NCI-H82 treated with DMSO at 0.1 percent for 48 hours (cell line): ENCODE data around the gene NME5.

Experiments used
- DNase-seq: peaks from one replicate; lab custom pipeline; 2025; ENCODE audit not compliant: unreplicated experiment; lab: John Stamatoyannopoulos, UW

The NME5 gene

DNA sequence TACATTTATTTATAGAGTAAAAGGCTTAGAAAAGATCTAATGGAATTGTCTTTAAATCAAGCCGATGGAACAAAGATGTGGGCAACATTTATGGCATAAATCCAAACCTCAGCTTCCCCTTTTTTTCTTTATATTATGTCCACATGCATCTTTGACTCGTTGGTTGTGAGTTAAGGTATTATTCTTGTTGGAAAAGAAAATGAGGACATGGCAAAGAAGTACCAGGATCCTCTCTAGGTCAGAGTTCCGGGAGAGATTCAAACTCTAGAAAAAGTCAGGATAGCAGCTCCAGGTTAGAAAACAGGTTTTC is 508 bp upstream of the NME5 start:
- DNase-seq, result no peak

DNA sequence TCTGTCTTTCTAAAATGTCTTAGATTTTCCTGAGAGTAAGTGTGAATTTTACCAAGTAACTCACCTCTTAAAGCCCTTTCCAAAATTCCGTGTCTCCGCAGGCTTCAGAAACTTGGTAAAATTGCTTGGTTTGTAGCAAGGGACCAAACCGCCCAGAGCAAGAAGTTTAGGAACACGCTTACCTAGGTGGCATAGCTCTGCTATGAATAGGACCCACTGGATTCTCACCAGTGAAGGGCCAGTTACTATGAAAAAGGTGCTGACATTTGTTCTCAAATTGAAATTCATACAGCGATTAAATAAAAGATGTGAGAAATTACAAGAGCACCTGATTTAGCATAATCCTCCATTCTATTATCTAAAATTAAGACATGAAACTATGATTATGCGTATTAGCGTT is 6.7 kb downstream of the NME5 start:
- no peak for DNase-seq

DNA sequence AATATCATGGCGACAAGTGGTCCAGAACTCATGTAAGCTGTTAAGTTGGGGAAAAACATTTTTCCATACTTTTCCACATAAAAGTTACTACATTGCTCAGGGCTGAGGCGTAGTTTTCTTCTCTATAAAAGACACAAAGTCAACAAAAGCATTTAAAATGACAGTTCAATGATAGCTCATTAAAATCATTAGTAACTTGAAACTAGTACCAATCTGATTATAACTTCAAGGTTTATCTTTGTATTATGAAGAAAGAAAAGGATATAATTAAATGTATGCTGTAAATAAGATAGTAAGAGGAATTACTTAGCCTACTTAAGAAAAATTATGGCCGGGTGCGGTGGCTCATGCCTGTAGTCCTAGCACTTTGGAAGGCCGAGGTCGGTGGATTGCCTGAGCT is 9.9 kb downstream of the NME5 start:
- DNase-seq, result no peak

DNA sequence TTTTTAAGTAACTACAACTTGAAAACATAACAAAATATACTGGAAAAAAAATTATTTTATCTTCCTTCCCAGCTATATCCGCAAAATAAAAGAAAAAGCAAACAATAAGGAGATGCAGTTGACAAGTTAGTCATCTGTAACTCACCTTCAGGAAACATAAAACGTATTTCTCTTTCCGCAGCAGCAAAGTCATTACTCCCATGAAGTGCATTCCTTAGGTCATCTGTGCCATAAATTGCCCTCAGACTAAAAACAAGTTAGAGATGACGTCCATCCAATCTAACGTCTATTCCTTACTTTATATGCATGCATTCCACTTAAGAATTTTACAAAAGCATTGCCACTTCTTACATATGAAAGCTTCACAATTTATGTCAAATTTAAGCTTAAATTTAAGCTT is 10.9 kb downstream of the NME5 start:
- DNase-seq, result no peak

DNA sequence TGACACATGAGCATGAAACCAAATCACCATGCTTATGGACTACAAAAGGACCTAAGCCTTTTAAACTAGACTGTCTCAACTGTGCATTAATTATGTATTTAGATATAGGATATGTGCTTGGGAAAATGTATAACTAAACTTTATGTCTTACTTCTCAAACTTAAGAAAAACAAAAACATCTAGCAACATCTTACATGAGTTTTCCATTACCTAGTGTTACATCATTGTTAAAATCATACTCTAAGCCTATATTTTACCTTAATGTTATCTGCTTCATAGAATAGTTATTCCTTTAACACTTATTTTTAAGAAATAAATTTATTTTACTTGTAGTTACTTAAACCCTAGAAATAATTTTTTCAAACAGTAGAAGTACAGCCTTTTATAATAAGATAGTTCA is 24.0 kb downstream of the NME5 start:
- DNase-seq, result no peak

DNA sequence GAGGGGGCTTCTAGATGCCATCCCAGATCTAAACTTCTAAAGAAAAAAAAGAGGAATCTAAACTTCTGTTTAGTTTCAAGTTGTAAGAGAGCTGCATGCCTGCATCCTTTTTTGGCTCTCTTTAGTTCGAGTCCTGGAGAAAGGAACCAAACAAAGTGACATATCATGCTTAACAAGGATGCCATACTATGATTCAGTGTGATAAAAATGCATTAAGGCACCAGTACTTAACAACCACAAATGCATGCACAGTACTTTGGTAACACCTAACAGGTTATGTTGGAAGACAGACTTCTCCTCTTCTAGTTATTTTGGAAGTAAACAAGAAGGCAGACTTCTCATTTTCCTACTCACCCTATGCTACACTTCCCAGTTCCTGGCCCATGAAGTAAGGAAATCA is 27.3 kb downstream of the NME5 start:
- no peak for DNase-seq

DNA sequence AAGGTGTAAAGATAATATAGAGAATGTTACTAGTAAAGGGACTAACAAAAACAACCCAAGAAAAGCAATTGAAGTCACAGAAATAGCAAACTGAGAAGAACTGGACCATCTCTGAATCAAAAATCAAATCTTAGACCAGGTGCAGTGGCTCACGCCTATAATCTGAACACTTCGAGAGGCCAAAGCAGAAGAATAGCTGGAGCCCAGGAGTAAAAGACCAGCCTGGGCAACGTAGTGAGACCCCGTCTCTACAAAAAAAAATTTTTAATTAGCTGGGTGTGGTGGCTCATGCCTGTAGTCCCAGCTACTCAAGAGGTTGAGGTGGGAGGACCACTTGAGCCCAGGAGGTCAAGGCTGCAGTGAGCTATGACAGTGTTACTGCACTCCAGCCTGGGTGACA is 28.0 kb downstream of the NME5 start:
- DNase-seq, result no peak

DNA sequence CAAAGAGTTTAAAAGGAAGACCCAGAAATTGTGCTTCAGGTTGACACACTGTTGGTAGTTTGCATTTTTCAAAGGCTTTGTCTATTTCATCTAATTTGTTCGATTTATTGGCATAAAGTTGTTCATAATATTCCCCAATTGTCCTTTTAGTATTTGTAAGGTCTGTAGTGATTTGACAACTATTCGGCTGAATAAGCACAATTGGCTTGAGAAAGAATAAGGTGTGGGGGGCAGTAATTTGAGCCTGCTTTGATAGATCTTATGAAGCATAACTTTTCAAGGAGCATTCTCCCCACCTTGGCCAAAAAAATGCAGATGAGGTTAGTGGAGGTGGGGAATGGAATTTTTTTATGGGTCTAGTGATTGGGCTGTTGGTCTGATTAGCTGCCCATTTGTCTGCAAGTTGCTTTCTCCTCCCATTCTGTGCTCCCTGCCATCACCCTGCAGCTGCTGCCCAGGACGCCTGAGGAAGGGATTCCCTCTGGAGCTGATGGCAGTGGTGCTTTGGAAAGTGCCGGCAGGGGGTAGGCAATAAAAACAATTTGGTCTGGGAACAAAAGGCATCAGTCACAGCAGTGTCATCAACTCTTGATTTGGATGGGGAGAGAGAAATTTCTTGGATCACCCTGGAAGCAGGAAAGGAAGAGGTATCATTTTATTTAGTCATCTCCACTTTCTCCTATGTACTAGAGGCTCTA is 28.8 kb downstream of the NME5 start:
- no peak for DNase-seq

DNA sequence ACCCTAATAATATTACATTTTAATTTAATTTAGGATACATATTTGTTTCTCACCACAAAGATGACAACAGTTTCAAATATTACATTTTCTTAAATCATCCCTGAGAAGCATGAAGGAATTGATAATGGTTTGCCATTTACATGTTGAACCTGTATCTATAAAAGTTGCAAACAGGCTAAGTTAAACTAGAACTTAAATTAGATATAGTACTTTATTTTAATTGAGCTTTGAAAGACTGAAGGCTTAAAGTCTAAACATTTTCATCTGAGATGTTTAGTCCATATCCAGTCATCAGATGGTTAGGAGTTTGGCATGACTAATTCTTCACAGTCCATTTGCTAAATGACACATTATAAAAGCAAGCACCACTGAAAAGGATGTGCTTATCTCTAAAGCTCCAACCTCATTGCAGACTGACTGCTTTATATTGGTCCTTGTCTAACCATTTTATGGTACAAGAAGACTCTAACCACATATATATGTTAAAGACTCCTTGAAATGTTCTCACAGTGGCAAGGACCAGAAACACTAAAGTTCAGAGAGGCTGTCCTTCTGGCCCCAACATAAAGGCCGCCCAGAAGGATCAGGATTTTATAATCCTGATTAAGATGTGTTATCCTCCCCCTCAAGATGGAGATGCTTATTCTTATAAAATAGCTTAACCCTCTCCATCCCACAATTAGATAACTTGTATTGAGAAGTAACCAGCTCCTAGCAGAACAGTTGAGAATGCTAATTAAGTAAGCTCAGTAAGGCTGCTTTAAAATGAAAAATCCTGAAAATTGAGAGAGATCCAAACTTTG is 29.6 kb downstream of the NME5 start:
- no peak for DNase-seq

DNA sequence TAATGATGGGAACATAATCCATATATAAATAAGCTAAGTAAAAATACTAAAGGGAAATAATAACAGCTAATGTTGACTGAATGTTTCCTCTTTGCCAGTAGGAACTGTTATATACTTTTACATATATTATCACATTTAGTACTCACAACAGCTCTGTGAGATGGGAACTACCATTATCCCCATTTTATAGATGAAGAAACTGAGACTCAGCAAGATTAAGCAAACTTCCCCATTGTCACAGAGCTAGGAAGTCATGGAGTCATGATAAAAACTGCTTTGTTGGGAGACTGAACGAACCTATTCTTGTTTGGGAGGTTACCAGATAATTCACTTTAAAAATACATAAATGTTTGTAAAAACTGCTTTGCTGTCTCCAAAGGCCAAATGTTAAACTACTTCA is 32.0 kb downstream of the NME5 start:
- no peak for DNase-seq

DNA sequence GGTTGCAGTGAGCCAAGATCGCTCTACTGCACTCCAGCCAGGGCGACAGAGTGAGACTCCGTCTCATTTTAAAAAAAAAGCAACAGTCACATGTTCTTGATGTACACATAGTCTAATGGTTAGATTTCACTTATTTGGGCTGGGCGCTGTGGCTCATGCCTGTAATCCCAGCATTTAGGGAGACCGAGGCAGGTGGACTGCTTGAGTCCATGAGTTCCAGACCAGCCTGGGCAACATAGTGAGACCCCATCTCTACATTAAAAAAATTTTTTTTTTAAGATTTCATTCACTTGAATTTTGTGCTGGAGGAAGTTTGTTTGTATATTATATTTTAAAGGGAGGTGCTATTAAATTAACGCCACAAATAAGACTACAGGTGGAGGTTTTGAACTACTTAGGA is 33.5 kb downstream of the NME5 start:
- no peak for DNase-seq

DNA sequence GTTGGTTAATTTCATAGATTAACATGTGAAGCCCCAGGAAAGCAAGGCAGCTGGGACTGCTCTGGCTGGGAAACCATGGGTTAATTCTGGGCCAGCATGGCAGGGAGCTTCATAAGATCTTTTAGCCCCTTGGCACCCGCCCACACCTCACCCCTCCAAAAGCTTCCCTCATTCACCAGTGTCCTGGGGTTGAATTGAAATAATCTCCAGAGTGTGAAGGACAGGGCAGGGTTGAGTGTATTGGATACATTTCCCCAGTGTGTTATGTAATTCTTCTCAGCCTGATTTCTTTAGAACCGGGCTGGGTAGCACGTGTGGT is 36.0 kb downstream of the NME5 start:
- no peak for DNase-seq

DNA sequence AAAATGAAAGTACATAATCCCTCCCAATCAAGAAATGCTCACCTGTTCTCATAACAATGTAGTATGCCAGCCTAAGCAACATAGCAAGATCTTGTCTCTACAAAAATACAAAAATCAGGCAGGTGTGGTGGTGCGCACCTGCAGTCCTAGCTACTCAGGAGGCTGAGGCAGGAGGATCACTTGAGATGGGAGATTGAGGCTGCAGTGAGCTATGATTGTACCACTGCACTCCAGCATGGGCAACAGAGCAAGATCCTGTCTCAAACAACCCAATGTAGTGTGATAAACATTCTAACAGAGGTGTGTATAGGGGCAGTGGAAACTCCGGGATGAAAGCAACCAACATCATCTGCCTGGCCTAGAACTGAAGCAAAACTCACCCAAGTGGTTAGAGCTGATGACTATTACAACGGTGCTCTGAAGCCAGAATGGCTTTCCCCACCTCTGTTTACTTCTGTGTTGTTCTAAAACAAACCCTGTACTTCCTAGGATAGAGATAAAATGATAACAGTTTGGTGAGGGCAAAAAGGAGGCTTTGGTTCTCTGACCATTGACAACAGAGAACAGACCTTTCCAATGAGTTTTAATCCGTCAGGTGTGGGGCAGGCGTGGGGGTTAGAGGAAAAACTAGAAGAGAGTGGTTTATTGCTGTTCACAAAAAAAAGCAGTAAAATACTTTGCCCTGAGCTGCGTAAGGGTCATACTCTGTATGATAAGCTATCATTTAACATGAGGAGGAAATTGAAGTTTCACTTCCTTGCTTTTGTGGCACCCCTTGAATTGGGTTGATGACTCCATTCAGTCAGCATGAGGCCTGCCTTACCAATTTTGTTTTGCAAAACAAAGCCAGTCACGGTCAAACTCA is 36.5 kb downstream of the NME5 start:
- no peak for DNase-seq

DNA sequence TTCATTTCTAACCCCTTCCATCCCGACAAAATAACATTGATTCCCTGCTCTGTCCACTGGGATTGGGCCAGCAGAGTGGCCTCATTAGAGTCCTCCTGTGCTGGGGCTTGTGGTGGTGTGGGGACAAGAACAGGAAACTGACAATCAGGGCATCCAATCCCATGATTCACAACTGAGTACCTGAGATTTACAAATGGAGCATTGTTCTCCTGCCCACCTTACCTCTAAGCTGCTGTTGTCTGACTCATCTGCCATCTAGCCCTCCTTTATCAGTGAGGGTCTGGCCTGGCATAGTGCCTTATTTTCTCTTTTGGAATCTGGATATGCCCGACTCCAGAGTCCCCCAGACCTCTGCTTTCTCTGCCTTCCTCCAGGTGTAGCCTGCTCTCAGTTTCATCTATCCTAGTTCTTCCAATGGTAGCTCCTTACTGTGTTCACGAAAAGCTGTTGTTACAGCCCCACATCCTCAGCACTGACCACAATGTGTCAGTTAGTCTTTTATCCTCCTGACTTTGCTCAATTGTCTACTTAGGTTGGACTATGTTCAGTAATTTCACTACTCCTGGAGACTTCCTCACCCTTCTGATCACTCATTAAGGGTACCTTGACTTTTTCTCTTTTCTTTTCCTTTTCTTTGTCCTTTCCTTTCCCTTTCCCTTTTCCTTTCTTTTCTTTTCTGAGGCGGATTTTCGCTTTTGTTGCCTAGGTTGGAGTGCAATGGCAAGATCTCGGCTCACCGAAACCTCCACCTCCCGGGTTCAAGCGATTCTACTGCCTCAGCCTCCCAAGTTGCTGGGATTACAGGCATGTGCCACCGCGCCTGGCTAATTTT is 42.0 kb downstream of the NME5 start:
- DNase-seq, result no peak

DNA sequence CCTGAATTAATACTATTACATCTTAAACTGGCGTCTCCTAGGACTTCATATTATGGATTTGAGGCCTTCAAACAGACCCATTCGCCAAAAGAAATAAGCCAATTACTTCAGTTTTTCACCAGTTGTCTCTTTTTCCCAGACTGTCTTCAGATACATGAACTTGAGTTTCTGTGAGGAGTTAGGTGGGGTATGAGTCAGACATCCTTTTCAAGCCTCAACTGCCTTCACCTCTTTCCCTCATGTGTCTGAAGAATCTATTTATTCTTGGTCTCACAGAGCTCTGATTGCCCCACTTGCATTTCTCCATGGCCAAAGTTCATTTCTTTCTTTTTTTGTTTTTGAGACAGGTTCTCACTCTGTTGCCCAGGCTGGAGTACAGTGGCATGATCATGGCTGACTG is 42.9 kb downstream of the NME5 start:
- DNase-seq, result no peak

DNA sequence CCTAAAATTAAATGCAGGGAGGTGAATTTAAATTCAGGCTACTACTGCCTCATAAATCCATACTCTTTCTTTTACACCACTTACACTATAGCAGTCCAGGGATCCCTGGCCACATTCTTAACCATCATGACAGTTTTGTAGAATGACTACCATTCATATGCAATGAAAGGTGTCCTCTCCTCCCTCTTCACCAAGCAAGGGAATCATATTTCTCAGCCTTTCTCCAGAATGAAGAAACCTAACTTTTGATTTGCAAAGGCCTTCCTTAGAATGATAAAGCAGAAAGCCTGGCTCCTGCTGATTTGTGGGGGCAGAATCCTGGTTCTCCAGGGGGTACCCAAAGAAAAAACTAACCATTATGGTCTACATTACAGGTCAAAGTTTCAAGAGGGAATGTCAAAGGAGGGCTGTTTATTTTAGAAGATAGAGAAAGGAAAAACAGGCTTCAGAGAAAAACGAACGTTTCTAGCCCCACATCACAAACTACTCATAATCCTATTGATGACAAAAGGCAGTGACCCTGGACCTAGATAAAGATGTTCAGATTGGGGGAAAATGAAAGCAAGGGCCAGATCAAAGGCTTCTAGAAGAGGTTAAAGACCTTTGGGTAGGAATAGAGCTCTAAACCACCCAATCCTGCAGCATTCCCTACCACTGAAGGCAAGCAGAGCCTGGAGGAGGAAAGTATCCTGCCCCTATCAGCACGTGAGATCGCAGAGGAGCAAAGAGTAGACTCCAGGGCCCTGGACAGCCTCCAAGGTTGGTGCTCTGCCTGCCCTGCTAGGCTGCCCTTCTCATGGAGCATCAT is 43.9 kb downstream of the NME5 start:
- no peak for DNase-seq

DNA sequence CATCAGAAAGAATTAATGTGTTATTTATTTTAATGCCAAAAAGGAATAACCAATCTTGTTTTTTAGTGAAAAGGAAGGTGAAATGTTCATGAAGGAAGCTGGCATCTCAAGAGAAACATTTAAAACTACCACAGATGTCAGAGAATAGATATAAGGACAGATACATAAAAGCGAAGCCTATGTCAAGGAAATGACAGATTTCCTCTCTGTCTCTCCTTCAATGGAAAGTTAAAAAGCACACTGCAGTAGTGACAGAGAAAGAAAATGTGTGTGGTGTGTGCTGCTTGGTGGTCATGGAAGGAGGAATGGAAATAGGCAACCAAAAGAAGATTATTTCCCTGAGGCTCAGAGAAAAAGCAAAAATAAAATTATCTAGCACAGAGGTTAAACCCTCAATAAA is 46.2 kb downstream of the NME5 start:
- no peak for DNase-seq

DNA sequence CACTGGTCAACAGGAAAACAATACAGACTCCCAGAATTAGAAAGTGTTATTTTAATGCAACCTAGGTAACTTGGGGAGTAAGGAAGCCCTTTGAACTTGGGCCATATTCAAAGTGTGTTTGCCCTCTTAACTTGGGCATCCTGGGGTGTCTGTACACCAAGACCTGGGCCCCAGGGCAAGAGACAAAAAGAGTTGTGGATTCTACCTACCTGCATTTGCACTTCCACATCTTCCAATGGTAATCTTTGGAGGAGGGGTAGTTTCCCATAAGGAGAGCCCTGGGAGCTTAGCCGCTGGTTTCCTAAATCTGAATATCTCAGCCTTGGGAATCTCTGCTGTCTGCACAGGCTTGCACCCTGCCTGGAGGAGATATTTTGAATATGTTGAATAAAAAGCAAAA is 46.9 kb downstream of the NME5 start:
- no peak for DNase-seq

DNA sequence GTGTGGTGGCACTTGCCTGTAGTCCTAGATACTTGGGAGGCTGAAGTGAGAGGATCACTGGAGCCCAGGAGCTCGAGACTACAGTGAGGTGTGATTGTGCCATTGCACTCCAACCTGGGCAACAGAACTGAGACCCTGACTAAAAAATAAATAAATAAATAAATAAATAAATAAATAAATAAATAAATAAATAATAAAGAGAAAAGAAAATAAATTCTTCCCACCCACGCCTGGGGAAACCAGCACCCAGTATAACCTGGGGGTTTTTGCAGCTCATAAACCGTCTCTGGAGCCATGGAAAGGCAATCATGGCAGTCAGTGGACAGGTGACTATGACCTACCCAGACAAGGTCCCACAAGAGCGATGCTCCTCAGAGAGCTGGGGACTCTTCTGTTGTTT is 47.5 kb downstream of the NME5 start:
- no peak for DNase-seq

DNA sequence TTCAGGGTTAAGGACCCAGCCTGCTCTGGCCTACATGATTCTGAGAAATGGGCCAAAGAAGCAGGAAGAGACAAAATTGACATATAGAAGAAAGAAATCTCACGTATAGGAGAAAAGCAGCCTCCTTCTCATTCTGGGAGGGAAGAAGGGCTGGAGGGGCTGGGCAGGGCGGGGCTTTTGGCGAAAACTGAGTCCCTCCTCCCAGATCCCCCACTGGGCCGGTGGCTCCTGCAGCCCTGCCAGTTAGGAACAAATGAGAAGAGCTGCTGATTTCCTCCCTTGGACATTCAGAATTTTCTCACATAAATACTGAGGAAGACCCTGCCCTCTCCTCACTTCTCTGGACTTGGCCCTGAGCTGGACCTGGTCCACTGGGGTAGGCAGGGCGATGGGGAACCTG is 55.5 kb downstream of the NME5 start, which contains the start of gene WNT8A:
WNT8A (plus strand) TSS at position 332 of the 400 bp plus-strand sequence. CDS start 95 bp downstream, outside the sequence.
- DNase-seq, result no peak
